HTERT RPE-1 (cell line): Measurements from ENCODE around the gene ZDHHC14.

Experiments
- in situ Hi-C: fragments of 300-500 bp; cut with MboI; formaldehyde crosslinking; loops from 4 replicates; pipeline ENCODE4 v1.14.3; 2020; ENCODE audit warnings: low sequenced_read_pairs

The ZDHHC14 gene

DNA sequence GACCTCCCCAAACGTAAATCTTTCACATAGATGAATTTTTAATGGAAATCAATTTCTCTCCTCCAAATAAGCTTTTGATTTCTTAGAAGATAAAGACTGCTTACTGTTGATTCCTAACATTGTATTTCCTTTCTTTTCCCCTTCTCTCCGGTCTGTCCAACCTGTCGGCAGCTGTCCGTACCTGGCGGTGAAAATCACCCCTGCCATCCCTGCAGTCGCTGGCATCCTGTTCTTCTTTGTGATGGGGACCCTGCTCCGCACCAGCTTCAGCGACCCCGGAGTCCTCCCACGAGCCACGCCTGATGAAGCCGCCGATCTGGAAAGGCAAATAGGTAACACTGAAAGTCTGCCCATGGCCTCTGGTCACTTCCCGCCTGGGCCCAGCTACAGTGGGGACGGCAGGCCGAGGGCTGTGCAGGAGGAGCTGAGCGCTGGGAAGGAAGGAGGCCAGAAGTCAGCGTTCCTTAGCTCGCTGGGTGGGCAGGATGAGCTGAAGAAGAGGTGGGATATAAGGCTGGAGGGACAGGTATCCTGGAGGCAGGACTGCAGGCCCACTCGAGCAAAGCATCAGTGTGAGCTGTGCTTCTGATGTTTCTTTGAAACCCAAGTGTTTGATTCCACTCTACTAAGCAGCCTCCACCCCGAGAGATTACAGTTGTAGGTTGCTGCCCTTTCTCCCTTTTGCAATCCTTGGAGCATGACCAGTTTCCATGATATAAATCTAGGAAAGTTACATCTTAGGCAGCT, 161.6 kb downstream of the ZDHHC14 start:
- in situ Hi-C loops, result no loop called here

DNA sequence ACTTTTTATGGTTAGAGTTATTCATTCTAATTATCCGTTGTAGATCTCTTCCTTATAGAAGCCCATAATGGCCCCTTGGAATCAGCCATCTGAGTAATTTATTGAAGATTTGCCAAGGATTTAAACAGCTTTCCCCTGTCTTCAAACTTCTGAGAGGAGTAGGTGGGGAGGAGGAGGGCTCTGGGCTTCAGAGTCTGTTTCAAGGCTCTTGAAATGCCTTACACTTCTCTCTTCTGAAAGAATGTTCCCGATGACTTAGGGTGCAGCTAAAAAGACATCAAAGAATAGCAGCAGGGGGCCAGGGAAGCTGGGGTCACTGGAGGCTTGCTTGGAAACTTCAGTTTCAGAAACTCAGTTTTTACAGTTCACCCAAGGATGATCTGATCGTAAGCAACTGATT, 165.3 kb downstream of the ZDHHC14 start:
- in situ Hi-C loops, result no loop called here

DNA sequence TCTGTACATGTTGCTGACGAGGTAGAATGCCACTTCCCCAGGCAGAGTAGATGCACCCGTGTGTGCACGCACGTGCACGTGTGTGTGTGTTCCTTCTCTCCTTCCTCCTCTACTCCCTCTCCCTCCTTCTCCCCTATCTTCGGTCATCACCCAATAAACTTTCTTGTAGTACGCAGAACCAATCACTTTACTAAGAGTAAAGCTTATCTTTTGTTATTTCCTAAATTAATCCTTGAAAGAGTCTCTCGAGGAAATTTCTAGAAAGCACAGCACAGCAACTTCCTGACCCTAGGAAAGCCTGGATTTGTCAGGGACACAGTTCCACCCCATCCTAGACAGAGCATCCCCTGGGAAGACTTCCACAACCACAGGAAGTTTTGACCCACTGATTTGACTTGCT, 166.1 kb downstream of the ZDHHC14 start:
- in situ Hi-C loops, result no loop called here

DNA sequence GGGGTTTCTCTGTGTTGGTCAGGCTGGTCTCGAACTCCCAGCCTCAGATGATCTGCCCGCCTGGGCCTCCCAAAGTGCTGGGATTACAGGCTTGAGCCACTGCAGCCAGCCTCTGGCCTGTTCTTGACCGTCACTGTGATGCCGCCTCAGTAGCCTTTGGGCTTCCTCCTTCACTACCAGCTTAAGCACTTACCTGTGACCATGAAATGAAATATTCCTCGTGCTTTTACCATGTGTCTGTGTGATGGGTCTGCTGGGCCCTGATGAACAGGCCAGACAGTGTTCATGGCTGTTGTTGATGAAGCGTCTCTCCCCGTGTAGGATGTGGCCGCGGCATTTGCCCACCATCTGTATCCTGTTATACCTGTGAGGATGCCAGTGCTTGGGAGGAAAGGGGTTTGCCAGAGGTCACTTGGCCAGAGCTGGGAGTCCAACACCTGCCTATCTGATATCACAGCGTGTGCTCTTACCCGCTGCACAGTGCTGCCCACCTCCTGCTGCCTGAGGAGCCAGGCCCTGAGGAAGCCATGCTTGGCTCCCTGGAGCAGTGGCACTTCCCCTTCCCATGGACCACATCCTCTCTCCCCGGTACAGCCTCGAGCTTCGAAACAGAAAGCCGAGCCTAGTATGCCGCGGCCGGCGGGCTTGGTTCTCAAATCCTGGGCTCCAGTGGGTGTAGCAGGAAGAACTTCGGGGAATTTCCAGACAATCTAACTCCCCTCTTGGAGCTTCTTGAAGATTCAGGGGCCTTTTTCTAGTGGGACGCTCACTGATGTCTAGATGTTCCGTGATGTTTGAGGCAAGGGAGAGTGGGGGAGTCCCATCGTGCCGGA, 167.9 kb downstream of the ZDHHC14 start:
- in situ Hi-C loops, result no loop called here

DNA sequence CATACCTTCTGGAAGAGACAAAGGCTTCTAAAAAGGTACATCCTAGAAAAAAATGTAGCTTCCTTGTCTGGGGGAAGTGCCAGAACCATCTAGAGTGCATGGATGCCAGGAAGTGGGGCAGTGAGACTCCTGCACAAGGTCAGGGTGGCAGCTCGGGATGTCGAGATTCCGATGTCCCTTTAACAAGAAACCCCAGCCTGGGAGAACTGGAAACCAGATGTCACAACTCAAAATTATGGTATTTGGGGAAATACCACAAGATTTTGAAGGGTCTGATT, 168.4 kb downstream of the ZDHHC14 start:
- in situ Hi-C loops, result no loop called here

DNA sequence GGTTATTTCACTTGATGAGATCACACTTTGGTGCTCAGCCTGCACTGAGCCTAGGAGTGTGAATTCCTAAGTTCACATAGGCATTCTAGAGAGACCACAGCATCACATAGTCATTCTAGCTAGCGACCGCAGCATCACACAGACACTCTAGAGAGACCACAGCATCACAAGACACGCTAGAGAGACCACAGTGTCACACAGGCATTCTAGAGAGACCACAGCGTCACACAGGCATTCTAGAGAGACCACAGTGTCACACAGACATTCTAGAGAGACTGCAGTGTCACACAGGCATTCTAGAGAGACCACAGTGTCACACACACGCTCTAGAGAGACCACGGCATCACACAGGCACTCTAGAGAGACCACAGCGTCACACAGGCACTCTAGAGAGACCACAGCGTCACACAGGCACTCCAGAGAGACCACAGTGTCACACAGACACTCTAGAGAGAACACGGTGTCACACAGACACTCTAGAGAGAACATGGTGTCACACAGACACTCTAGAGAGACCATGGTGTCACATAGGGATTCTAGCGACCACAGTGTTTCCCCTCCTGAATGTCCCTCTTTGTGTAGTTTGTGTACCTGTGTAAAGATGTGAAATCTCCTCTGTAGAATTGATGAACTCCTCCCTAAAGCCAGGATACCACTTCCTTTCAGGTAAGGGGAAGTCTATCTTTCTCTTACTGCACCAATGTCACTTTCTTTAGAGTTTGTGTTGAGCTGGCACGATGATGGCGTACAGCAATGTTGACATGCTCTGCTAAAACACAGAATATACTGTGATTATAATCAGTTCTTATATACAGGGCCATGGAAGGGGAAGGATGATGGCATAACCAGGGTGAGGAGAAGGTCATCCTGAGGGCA, 169.4 kb downstream of the ZDHHC14 start:
- in situ Hi-C loops, result no loop called here

DNA sequence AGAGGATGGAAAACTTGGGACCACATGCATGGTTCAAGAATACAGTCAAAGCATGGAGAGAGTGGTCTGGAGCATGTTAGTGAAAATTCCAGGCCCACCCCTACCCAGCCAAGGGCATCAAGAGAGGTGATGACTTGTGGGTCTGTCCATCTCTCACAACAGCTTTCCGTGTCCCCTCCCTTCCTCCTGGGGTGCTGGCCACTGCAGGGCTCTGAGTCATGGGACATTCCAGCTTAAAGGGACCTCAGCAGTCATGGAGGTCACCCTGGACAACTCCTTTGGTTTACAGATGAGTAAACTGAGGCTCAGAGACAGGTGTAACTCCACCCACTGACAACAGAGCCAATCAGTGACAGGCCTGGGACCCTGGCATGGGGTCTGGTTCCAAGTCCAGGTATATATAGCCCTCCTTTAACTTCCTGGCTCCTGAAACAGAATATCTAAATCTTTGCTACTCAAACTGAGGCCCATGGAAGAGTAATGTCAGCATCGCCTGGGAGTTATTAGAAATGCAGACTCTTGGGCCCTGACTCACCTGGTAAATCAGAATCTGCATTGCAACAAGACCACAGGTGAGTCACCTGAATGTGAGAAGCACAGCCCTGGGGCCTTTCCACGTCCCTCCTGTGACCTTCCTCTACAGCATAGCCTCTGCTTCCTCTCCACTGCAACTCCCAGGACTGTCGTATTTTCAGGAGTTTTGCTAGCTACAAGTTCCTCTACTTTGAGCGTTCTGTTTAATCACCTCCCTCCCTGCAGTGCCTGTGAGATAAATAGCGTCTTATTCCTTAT, 170.2 kb downstream of the ZDHHC14 start:
- in situ Hi-C loops, result no loop called here

DNA sequence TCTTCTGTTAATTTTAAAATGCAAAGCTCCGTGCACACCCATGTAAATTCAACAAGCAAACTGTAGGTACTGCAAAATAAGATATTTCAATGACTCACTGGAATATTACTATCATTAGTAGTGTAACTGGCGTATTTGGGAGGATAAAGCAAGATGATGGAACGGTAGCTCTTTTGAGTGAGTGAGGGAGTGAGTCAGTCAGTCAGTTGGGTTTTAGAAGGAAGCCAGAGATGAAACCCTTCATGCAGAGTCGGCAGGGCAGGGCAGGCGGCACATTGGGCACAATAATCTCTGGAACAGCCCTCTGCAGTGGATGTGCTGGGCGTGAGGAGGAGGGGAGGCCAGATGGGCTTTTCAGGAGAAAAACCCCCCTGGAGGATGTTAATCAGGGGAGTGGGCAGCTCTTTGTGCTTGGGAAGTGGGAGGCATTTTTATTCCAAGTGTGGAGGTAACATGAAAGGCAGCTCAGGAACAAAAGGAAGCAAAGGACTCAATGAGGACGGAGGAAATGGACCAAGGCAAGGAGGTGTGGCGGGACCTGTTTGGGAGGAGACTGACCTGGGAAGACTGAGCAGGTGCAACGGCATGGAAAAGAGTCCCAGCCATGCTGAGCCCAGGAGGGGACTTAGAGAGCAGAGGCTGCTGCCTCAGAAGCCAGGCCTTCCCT, 171.2 kb downstream of the ZDHHC14 start:
- in situ Hi-C loops, result no loop called here

DNA sequence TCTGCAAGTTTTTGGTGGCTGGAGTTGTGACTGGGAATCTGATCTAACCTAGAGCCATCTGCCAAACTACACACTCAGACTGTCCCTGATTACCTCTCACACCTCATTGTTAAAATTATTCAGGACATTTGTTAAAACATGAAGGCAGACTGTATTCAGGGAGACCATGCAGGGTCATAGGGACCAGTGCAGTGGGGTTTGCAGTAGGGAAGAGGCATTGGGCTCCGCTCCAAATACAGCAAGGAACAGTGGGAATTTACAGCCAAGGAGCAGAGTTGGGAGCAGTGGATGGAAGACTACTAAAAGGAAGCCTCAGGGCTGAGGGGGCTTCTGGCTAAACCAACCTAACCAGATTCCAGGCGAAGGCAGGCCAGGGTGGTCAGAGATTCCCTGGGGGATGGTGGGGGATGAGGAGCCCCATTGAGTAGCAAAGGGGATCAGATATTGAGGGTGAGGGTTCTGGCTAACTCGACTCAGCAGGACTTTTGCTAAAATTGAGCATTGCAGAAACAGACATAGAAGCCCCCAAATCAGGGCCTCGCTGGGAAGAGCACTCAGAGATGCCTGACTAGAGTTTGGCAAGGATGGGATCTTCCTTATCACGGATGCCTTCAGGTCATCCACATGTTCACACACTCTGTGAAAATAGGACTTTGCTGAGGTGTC, 172.0 kb downstream of the ZDHHC14 start:
- in situ Hi-C loops, result no loop called here

DNA sequence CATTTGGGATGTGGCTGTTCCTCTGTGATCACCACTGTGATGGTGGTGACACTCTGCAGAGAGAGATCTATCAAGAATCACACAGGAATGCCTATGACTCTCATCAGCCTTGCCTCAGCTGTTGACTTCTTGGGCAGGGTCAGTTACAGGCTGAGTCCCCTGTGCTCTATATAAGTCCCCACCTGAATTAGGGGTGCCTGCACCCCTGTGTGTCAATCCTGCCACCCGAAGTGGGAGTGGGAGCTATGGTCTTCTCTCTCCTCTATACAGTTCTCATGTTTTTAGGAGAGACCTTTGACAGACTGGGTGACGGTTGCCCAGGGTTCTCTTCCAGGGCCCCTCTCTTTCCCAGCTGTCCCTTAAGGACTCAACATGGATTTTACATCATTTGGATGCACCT, 173.8 kb downstream of the ZDHHC14 start:
- in situ Hi-C loops, result no loop called here

DNA sequence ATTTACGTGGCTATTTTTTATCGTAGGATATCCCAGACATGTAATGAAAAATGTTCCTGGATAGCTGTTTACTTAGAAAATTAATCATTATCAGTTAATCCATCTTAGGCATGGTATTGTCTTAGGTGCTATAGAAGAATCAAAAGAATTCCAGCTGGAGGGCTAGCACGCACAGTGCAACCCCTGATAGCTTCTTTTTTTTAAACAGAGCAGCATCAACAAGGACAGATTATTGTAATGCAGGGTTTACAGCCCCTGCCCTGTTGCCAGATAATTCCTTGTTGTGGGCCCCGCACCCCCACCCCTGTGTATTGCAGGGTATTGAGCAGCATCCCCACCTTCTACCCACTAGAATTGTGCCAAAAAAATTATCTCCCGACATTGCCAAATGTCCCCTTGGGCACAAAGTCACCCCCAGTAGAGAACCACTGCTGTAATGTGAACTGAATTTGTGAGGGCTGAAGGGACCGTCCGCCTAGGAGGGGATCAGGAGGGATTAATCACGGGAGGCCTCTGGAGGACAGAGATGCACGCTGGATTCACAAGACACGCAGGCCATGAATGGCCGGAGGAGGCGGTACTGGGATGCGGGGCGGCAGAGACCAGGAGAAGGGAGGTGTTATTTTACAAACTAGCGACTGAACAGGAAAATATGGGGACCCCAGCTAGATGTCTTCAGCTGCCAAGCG, 174.6 kb downstream of the ZDHHC14 start:
- in situ Hi-C loops, result no loop called here

DNA sequence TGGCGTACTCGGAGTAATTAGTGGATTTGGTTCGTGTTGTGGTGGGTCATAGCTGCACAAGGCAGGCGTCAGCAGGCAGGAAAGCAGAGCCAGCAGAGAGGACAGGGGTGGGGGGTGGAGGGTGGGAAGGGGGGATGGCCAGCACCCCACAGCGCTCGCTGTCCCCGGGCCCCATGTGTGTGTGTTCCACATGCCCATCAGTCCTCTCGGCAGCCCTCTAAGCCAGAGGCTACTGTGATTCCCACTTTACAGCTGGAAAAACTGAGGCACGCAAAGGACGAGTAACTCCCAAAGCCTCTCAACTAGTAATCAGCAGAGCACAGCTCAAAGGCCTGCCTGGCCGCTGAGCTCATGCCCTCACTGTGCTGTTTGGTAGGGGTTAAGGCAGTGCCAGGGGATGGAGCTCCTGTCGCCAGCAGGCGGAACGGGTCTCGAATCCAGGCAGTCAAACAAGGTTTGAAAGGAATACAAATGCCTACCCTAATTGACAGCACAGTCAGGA, 175.2 kb downstream of the ZDHHC14 start:
- in situ Hi-C loops, result no loop called here

DNA sequence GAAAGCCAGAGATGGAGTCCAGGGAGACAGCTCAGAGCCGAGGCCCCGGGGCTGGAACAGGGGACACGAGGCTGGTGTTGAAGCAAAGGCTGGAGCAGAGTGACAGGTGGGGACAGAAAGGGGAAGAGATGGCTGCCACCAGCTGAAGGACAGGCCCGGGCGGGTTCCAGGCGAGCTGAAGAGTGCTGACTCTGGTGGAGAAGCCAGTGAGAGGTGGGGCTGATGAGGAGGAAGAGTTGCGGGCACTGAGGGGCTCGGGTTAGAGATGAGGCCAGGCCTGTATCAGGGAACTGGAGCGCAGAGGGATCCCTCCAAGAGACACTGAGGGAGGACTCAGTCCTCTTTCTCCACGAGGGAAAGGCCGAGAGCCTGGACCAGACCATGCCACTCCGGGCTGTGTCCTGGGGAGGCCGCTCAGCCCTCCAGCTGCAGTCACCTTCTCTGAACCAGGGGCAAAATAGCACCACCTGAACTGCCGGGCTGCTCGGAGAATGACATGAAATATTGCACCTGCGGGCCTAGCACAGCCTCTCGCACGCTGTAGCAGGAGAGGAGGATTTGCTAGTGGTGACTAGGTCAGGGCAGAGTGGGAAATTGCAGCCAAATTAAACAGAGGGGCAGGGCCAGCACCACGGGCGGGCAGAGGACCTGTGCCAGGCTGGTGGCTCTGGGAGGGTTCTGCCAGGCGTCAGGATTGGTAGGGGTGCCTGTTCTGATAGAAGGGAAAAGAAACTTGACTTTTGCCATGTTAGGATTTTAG, 175.9 kb downstream of the ZDHHC14 start:
- in situ Hi-C loops, result no loop called here

DNA sequence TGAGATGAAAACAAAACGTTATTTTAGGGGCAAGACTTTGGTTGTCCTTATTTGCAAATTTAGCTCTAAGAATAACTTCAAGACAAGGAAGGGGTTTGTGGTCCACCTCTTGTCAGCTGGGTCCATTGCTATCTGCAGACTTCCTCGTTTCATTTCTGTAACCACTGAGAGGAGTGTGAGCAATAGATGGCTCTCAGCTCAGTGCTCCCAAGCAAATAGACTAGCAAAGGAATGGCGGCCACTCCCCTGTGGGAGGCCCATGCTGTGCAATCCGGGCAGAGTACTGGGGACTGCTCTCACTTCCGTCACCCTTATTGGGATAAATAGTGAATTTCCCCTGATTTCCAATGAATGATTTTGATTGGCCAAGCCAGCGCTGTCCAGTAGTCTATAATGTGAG, 176.6 kb downstream of the ZDHHC14 start:
- in situ Hi-C loops, result no loop called here

DNA sequence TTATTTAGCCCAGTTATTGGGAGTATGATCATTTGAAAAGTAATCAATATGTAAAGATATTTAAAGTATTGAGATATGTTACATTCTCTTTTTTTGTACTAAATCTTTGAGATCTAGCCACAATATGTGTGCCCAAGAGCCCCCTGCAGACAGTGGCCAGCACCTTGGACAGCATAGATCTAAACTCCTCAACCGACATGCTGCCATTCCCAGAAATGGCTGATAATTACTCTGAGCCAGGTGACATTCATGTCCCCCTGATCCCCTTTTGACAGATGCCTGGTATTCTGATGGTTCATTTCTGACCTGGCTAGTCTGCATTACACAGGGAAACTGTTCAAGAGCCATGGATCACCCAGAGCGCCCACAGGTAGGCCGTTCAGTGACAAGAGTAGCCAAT, 177.1 kb downstream of the ZDHHC14 start:
- in situ Hi-C loops, result no loop called here

DNA sequence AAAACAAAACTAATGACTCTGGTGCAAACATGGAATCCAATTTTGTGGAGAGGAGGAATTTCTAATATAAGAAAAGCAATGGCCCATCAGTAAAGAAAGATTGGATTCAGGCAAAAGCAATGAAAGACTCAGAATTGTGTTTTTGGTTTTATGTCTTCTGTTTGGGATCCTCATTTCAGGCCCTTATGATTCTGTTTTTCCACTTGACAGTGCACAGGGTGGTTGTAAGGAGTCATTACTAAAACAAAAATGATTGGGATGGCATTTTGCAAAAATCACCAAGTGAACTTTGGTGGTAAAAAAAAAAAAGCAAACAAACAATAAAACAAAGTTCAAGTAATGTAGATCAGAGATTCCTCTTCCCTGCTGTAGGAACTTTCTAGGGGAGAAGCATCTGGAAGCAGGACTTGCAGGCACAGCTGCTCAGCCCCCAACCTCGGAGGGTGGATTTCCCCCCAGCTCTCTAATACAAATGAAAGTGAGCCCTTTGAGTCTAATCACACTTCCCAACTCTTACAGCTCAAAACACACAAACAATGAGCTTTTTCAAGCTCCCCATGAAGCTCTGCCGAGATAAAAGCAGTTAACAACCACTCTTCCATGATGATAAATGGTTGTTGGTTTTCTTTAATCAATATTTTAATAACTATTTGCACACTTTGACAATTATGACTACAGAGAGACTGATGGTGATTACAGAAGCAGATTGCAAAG, 177.7 kb downstream of the ZDHHC14 start:
- in situ Hi-C loops, result no loop called here

DNA sequence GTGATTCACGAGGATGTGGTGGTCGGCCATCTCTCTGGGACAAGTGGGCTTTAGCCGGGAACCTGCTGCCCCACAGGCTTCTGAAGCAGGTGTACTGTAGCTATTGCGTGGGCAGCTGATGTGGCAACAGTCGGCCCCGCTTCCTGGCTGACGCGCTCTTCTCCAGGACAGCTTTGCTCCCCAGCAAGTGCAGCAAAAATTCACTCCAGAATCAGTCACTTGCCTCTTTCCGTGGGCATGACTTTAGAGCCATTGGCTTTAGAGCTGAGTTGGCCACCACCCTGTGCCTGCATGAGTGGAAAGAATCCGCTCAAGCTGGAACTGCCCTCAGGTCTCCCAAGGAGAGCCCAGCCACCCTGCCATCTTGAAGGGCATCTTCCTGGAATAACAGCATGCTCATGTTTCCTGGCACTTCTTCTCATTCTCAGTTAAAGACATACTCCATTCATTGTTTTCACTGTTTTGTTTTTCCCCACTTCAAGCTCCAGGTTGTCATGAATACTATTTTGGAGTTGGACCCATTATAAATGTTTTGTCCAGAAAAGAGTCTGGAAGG, 178.3 kb downstream of the ZDHHC14 start:
- in situ Hi-C loops, result no loop called here
